IMR-90 (cell line): ENCODE results near the gene LRRC39. TPM values are rescaled to one million over a fixed set of nuclear protein-coding genes. Genes with fewer than 3 reads are reported as not detected.
A peak's percentile ranks its signal among the peaks of the same experiment; 100 is the strongest.

Source experiments
- ATAC-seq: fragments of 200-7000 bp; cut with Tn5 transposase; 2 replicates; pipeline ENCODE4 v1.9.1; 2020; ENCODE audit warnings: low read depth, mild to moderate bottlenecking, moderate library complexity
- BruUV-seq: library from RNA; stranded (reverse); fragments of 400-500 nt; replicated peaks from 2 replicates; lab custom pipeline; 2021; lab: Mats Ljungman, UMichigan
- CTCF ChIA-PET: fragments of 300-600 bp; formaldehyde crosslinking; extraction: SDS; loops from one replicate; lab custom pipeline; 2021; ENCODE audit warnings: antibody characterized with exemption; lab: Yijun Ruan, JAX
- POLR2A ChIA-PET: fragments of 300-600 bp; sonication (Branson Sonifier 250); formaldehyde crosslinking; loops from one replicate; lab custom pipeline; 2022; ENCODE audit warnings: antibody characterized with exemption; ENCODE audit not compliant: unreplicated experiment; lab: Charles Lee
- DNase-seq: peaks from one replicate; pipeline ENCODE4 v3.0.0; 2013
- H2AFZ ChIP-seq: replicated peaks from 2 replicates; pipeline ENCODE3; 2013; ENCODE audit warnings: low read length, mild to moderate bottlenecking; ENCODE audit not compliant: poor library complexity
- H2AK5ac ChIP-seq: 2 replicates; pipeline ENCODE4 v1.6.1; 2013; ENCODE audit warnings: low read depth, low read length, inconsistent platforms
- H2AK9ac ChIP-seq: replicated peaks from 2 replicates; pipeline ENCODE3; 2013; ENCODE audit warnings: mild to moderate bottlenecking, low read depth, low read length, moderate library complexity; ENCODE audit not compliant: poor library complexity
- H2BK120ac ChIP-seq: 2 replicates; pipeline ENCODE4 v1.6.1; 2013; ENCODE audit warnings: low read depth, low read length, inconsistent platforms
- H2BK15ac ChIP-seq: 3 replicates; pipeline ENCODE4 v1.6.1; 2013; ENCODE audit warnings: low read depth, low read length, inconsistent platforms
- H2BK20ac ChIP-seq: 2 replicates; pipeline ENCODE4 v1.6.1; 2013; ENCODE audit warnings: low read depth, mild to moderate bottlenecking, inconsistent platforms, low read length, moderate library complexity
- H2BK5ac ChIP-seq: 2 replicates; pipeline ENCODE4 v1.6.1; 2013; ENCODE audit warnings: mild to moderate bottlenecking, low read depth, low read length, inconsistent platforms; ENCODE audit not compliant: poor library complexity, severe bottlenecking
- H3K14ac ChIP-seq: replicated peaks from 2 replicates; pipeline ENCODE4 v1.6.1; 2013; ENCODE audit warnings: low read depth, low read length, inconsistent platforms
- H3K18ac ChIP-seq: 2 replicates; pipeline ENCODE4 v1.6.1; 2013; ENCODE audit warnings: low read depth, low read length, control low read depth
- H3K23ac ChIP-seq: 2 replicates; pipeline ENCODE4 v1.6.1; 2013; ENCODE audit warnings: low read depth, low read length, inconsistent platforms
- H3K27ac ChIP-seq: 2 replicates; pipeline ENCODE4 v1.5.1; 2013; ENCODE audit warnings: mild to moderate bottlenecking, control low read depth, low read length; ENCODE audit not compliant: insufficient read depth
- H3K27me3 ChIP-seq: 2 replicates; pipeline ENCODE4 v1.6.1; 2013; ENCODE audit warnings: low read length; ENCODE audit not compliant: control insufficient read depth, insufficient read depth
- H3K36me3 ChIP-seq: 2 replicates; pipeline ENCODE4 v1.6.1; 2013; ENCODE audit warnings: low read length, mixed read lengths; ENCODE audit not compliant: control insufficient read depth, insufficient read depth
- H3K4ac ChIP-seq: 2 replicates; pipeline ENCODE4 v1.6.1; 2013; ENCODE audit warnings: low read depth, low read length, inconsistent platforms
- H3K4me1 ChIP-seq: 2 replicates; pipeline ENCODE4 v1.6.1; 2013; ENCODE audit warnings: low read length, mixed read lengths; ENCODE audit not compliant: control insufficient read depth, insufficient read depth
- H3K4me2 ChIP-seq: 2 replicates; pipeline ENCODE4 v1.6.1; 2013; ENCODE audit warnings: low read depth, mild to moderate bottlenecking, control low read depth, low read length, moderate library complexity
- H3K4me3 ChIP-seq: 2 replicates; pipeline ENCODE4 v1.5.1; 2013; ENCODE audit warnings: low read depth, mild to moderate bottlenecking, control low read depth, low read length, moderate library complexity; ENCODE audit not compliant: insufficient read depth
- H3K56ac ChIP-seq: 2 replicates; pipeline ENCODE4 v1.6.1; 2013; ENCODE audit warnings: low read length, inconsistent platforms; ENCODE audit not compliant: insufficient read depth; ENCODE audit errors: extremely low read depth
- H3K79me1 ChIP-seq, 2 experiments: 2 replicates each; pipeline ENCODE4 v1.6.1; 2013; ENCODE audit warnings: low read length in 2 of 2, inconsistent platforms in 1 of 2, low read depth in 1 of 2
- H3K9ac ChIP-seq: 2 replicates; pipeline ENCODE4 v1.6.1; 2013; ENCODE audit warnings: low read depth, low read length, control low read depth
- H3K9me1 ChIP-seq: 2 replicates; pipeline ENCODE4 v1.6.1; 2013; ENCODE audit warnings: low read length, inconsistent platforms; ENCODE audit not compliant: insufficient read depth
- H3K9me3 ChIP-seq: 2 replicates; pipeline ENCODE4 v1.6.1; 2013; ENCODE audit warnings: low read length; ENCODE audit not compliant: control insufficient read depth, insufficient read depth
- H4K20me1 ChIP-seq: 2 replicates; pipeline ENCODE4 v1.6.1; 2013; ENCODE audit warnings: low read length, inconsistent platforms; ENCODE audit not compliant: insufficient read depth
- H4K5ac ChIP-seq: 2 replicates; pipeline ENCODE4 v1.6.1; 2013; ENCODE audit warnings: mild to moderate bottlenecking, low read depth, low read length, control low read depth
- H4K8ac ChIP-seq, 2 experiments: 2 replicates each; pipeline ENCODE4 v1.6.1; 2013; ENCODE audit warnings: low read depth in 2 of 2, low read length in 2 of 2, control low read depth in 1 of 2, inconsistent platforms in 1 of 2
- H4K91ac ChIP-seq: 2 replicates; pipeline ENCODE4 v1.6.1; 2013; ENCODE audit warnings: low read depth, low read length, inconsistent platforms; ENCODE audit not compliant: insufficient read depth
- BHLHE40 ChIP-seq: fragments of 150-350 bp; IDR thresholded peaks from 2 replicates; pipeline ENCODE4 v1.6.1; 2016; ENCODE audit warnings: mild to moderate bottlenecking, low read depth, low read length
- CEBPB ChIP-seq: IDR thresholded peaks from 2 replicates; pipeline ENCODE4 v1.6.1; 2012; ENCODE audit warnings: low read depth, low read length, improper control_type of control experiment
- CHD1 ChIP-seq: IDR thresholded peaks from 2 replicates; pipeline ENCODE4 v1.6.1; 2012; ENCODE audit warnings: low read depth, low read length, improper control_type of control experiment
- MAFK ChIP-seq: IDR thresholded peaks from 2 replicates; pipeline ENCODE4 v1.6.1; 2012; ENCODE audit warnings: low read depth, low read length, improper control_type of control experiment
- NFE2L2 ChIP-seq: fragments of 150-350 bp; IDR thresholded peaks from 2 replicates; pipeline ENCODE4 v1.6.1; 2016; ENCODE audit warnings: low read depth, mild to moderate bottlenecking, low read length
- POLR2A ChIP-seq: IDR thresholded peaks from 2 replicates; pipeline ENCODE4 v1.6.1; 2012; ENCODE audit warnings: mild to moderate bottlenecking, low read depth, low read length
- RAD21 ChIP-seq: IDR thresholded peaks from 2 replicates; pipeline ENCODE4 v1.6.1; 2012; ENCODE audit warnings: low read length, improper control_type of control experiment
- RCOR1 ChIP-seq: IDR thresholded peaks from 2 replicates; pipeline ENCODE4 v1.6.1; 2012; ENCODE audit warnings: mild to moderate bottlenecking, low read length, improper control_type of control experiment; ENCODE audit not compliant: insufficient replicate concordance
- WGBS, 2 experiments: methylation state at CpG; one replicate each; pipeline versions ENCODE4 v1.1.5 to v1.1.7; 2013; ENCODE audit warnings: missing lambda C conversion rate in 2 of 2; ENCODE audit not compliant: insufficient read length in 1 of 2; ENCODE audit errors: extremely low coverage in 2 of 2; 5-methylcytosine and 5-hydroxymethylcytosine counted together
- dilution Hi-C: fragments of 300-500 bp; cut with HindIII; formaldehyde crosslinking; loops from one replicate; pipeline ENCODE4 v1.14.3; 2018; ENCODE audit warnings: low sequenced_read_pairs; ENCODE audit not compliant: unreplicated experiment
- in situ Hi-C: fragments of 300-500 bp; cut with MboI; formaldehyde crosslinking; loops from 3 replicates; pipeline ENCODE4 v1.14.3; 2019; ENCODE audit warnings: low sequenced_read_pairs, inconsistent platforms, mixed read lengths
- intact Hi-C: fragments of 100-400 bp; cut with micrococcal nuclease; formaldehyde crosslinking; loops from 2 replicates; pipeline ENCODE4 v1.10.0; 2022
- polyA plus RNA-seq, 3 experiments: library from polyadenylated mRNA; depleted of rRNA; stranded (reverse); fragments of >200 nt; gene quantifications; 2 replicates each; pipeline ENCODE4 v1.2.3, GENCODE V29; 2012; ENCODE audit warnings: low replicate concordance in 1 of 3
- total RNA-seq: library from RNA; depleted of rRNA; stranded (reverse); fragments of >200 nt; gene quantifications from 2 replicates; pipeline ENCODE4 v1.2.3, GENCODE V29; 2012
- TF ChIP-seq, protein P1 (sequence below): fragments of 150-350 bp; IDR thresholded peaks from 2 replicates; pipeline ENCODE4 v1.6.1; 2016; ENCODE audit warnings: low read depth, mild to moderate bottlenecking, low read length, moderate library complexity, borderline replicate concordance
- TF ChIP-seq, protein P2 (sequence below): conservative IDR thresholded peaks from 2 replicates; pipeline ENCODE4 v1.5.1; 2012; ENCODE audit warnings: mild to moderate bottlenecking, low read depth, low read length, improper control_type of control experiment

Gene LRRC39
- total and polyA plus RNA-seq, 2 of the 4 experiments (the other 2 are of a cell fraction), result 0.36 to 0.48 TPM

DNA sequence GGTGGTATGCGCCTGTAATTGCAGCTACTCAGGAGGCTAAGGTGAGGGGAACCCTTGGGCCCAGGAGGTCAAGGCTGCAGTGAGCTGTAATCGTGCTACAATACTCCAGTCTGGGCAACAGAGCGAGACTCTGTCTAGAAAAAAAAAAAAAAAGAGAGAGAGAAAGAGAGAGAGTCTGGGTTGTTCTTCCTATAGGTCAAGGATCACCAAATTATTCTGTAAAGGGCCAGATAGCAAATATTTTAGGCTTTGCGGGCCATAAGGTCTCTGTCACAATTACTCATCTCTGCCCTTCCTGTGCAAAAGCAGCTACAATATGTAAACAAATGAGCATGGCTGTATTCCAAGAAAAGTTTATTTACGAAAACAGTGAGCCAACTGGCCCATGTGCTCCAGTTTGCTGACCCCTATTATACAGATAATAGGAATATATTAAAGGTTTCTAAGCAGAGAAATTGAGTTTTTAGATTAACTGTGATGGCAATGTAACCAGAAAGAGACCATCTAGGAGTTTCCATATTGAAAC lies 47.4 kb downstream of the LRRC39 start:
- Histone ChIP-seq H3K18ac (no peak overlapping the region), H2AK9ac (no peak overlapping the region), H3K9me3 (no peaks in the 10 kb centered on the region), H3K9ac (no peak overlapping the region), H2AK5ac (no peak overlapping the region), H2BK5ac (no peak overlapping the region), H3K9me1 (peaks cover 2% of the 10 kb centered on the region; the same call in 1 of the 2 replicates), H3K4me3 (no peak overlapping the region), H3K56ac (no peak overlapping the region), H3K36me3 (no peaks in the 10 kb centered on the region), H2AFZ (no peak overlapping the region), H3K4ac (no peak overlapping the region), H4K8ac (no peak overlapping the region), H3K79me1 (peaks cover 37 to 58% of the 10 kb centered on the region in 2 experiments), H3K4me2 (no peak overlapping the region; the same call in 1 of the 2 replicates), H3K14ac (no peak overlapping the region), H4K20me1 (no peaks in the 10 kb centered on the region), H4K5ac (no peak overlapping the region), H2BK15ac (no peak overlapping the region), H2BK20ac (no peak overlapping the region), H3K23ac (no peak overlapping the region), H4K91ac (no peak overlapping the region), H3K27me3 (no peaks in the 10 kb centered on the region), H3K4me1 (peaks cover 1% of the 10 kb centered on the region; the same call in 1 of the 2 replicates), H2BK120ac (no peak overlapping the region), H3K27ac (no peak overlapping the region)
- CTCF ChIA-PET, result no interaction called here
- intact Hi-C loops (no loop called here), dilution Hi-C loops (no loop called here), in situ Hi-C loops (loop anchor here (10.0 kb wide), 1 partner anchor 326 kb away; no protein-coding TSS in a partner anchor)
- no peak for TF ChIP-seq BHLHE40
- no peak for TF ChIP-seq RCOR1
- TF ChIP-seq, protein P1, sequence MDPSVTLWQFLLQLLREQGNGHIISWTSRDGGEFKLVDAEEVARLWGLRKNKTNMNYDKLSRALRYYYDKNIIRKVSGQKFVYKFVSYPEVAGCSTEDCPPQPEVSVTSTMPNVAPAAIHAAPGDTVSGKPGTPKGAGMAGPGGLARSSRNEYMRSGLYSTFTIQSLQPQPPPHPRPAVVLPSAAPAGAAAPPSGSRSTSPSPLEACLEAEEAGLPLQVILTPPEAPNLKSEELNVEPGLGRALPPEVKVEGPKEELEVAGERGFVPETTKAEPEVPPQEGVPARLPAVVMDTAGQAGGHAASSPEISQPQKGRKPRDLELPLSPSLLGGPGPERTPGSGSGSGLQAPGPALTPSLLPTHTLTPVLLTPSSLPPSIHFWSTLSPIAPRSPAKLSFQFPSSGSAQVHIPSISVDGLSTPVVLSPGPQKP, result no peak
- TF ChIP-seq POLR2A, result no peak
- TF ChIP-seq, protein P2, sequence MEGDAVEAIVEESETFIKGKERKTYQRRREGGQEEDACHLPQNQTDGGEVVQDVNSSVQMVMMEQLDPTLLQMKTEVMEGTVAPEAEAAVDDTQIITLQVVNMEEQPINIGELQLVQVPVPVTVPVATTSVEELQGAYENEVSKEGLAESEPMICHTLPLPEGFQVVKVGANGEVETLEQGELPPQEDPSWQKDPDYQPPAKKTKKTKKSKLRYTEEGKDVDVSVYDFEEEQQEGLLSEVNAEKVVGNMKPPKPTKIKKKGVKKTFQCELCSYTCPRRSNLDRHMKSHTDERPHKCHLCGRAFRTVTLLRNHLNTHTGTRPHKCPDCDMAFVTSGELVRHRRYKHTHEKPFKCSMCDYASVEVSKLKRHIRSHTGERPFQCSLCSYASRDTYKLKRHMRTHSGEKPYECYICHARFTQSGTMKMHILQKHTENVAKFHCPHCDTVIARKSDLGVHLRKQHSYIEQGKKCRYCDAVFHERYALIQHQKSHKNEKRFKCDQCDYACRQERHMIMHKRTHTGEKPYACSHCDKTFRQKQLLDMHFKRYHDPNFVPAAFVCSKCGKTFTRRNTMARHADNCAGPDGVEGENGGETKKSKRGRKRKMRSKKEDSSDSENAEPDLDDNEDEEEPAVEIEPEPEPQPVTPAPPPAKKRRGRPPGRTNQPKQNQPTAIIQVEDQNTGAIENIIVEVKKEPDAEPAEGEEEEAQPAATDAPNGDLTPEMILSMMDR, result no peak
- TF ChIP-seq RAD21, result no peak
- TF ChIP-seq NFE2L2, result no peak
- TF ChIP-seq CEBPB, result no peak
- no peak for TF ChIP-seq MAFK
- no peak for TF ChIP-seq CHD1
- DNase-seq (peak; percentile 25), ATAC-seq (no peak)
- POLR2A ChIA-PET, result no interaction called here
- no TSS peak for BruUV-seq
- whole genome bisulfite sequencing, 2 experiments, result 100% methylated on average over 1 of the region's 5 CpGs; no CpG with 5 or more reads in 1 of the 2 experiments
